IPS-18a (cell line): ENCODE data around the gene ZNF500.

ENCODE experiments used
- H3K27ac ChIP-seq: one replicate; pipeline ENCODE4 v1.5.1; 2013; ENCODE audit warnings: low read length
- H3K27me3 ChIP-seq: one replicate; pipeline ENCODE4 v1.6.1; 2013; ENCODE audit warnings: mild to moderate bottlenecking, low read length; ENCODE audit not compliant: control insufficient read depth, insufficient read depth
- H3K36me3 ChIP-seq: one replicate; pipeline ENCODE4 v1.6.1; 2013; ENCODE audit warnings: low read depth, low read length; ENCODE audit not compliant: control insufficient read depth
- H3K4me1 ChIP-seq: one replicate; pipeline ENCODE4 v1.6.1; 2013; ENCODE audit warnings: low read depth, low read length; ENCODE audit not compliant: control insufficient read depth
- H3K4me3 ChIP-seq: one replicate; pipeline ENCODE4 v1.5.1; 2013; ENCODE audit warnings: low read length
- H3K9ac ChIP-seq: one replicate; pipeline ENCODE4 v1.6.1; 2013; ENCODE audit warnings: mild to moderate bottlenecking, low read length, moderate library complexity
- H3K9me3 ChIP-seq: one replicate; pipeline ENCODE4 v1.6.1; 2013; ENCODE audit warnings: low read depth, low read length; ENCODE audit not compliant: control insufficient read depth

The ZNF500 gene

GRCh38 chr16:4765511-4766474 lies 1.2 kb downstream of the ZNF500 start:
- peak overlapping the region; percentile 73 for H3K9ac ChIP-seq
- peak overlapping the region; percentile 78 for H3K4me3 ChIP-seq
- no peaks in the 10 kb centered on the region for H3K27me3 ChIP-seq
- H3K4me1 ChIP-seq: peaks cover 8% of the 10 kb centered on the region
- H3K36me3 ChIP-seq: peaks cover 28% of the 10 kb centered on the region
- no peaks in the 10 kb centered on the region for H3K9me3 ChIP-seq
- H3K27ac ChIP-seq: no peak overlapping the region

GRCh38 chr16:4763791-4764190 lies 3.2 kb downstream of the ZNF500 start:
- peaks cover 4% of the 10 kb centered on the region for H3K4me1 ChIP-seq
- H3K27ac ChIP-seq: no peak overlapping the region
- no peaks in the 10 kb centered on the region for H3K9me3 ChIP-seq
- H3K4me3 ChIP-seq: no peak overlapping the region
- no peaks in the 10 kb centered on the region for H3K27me3 ChIP-seq
- peaks cover 43% of the 10 kb centered on the region for H3K36me3 ChIP-seq
- H3K9ac ChIP-seq: no peak overlapping the region

GRCh38 chr16:4762205-4762604 lies 4.8 kb downstream of the ZNF500 start:
- peaks cover 52% of the 10 kb centered on the region for H3K36me3 ChIP-seq

GRCh38 chr16:4760221-4760910 lies 6.6 kb downstream of the ZNF500 start:
- no peak overlapping the region for H3K27ac ChIP-seq
- no peak overlapping the region for H3K9ac ChIP-seq
- peaks cover 60% of the 10 kb centered on the region for H3K36me3 ChIP-seq
- H3K9me3 ChIP-seq: no peaks in the 10 kb centered on the region
- no peaks in the 10 kb centered on the region for H3K27me3 ChIP-seq
- H3K4me3 ChIP-seq: no peak overlapping the region
- no peaks in the 10 kb centered on the region for H3K4me1 ChIP-seq

More at GRCh38 chr16:4762205-4762604, 4.8 kb downstream of the ZNF500 start:
- Histone ChIP-seq H3K9me3 (no peaks in the 10 kb centered on the region), H3K27me3 (no peaks in the 10 kb centered on the region), H3K27ac (no peak overlapping the region), H3K9ac (no peak overlapping the region), H3K4me1 (peaks cover 4% of the 10 kb centered on the region), H3K4me3 (no peak overlapping the region)

- Histone ChIP-seq H3K27me3 (no peaks in the 10 kb centered on the region), H3K4me3 (no peak overlapping the region), H3K27ac (no peak overlapping the region), H3K36me3 (peaks cover 56% of the 10 kb centered on the region), H3K9me3 (no peaks in the 10 kb centered on the region), H3K4me1 (no peaks in the 10 kb centered on the region), H3K9ac (no peak overlapping the region)
Measured at GRCh38 chr16:4755687-4756086, 11.3 kb downstream of the ZNF500 start.

GRCh38 chr16:4754865-4755264 lies 12.1 kb downstream of the ZNF500 start:
- H3K27ac ChIP-seq: no peak overlapping the region
- H3K4me3 ChIP-seq: no peak overlapping the region
- H3K9ac ChIP-seq: no peak overlapping the region
- H3K9me3 ChIP-seq: no peaks in the 10 kb centered on the region
- no peaks in the 10 kb centered on the region for H3K4me1 ChIP-seq
- peaks cover 53% of the 10 kb centered on the region for H3K36me3 ChIP-seq
- no peaks in the 10 kb centered on the region for H3K27me3 ChIP-seq

- H3K9me3 ChIP-seq: no peaks in the 10 kb centered on the region
- H3K4me3 ChIP-seq: no peak overlapping the region
- H3K4me1 ChIP-seq: no peaks in the 10 kb centered on the region
- peaks cover 36% of the 10 kb centered on the region for H3K36me3 ChIP-seq
- no peaks in the 10 kb centered on the region for H3K27me3 ChIP-seq
- H3K9ac ChIP-seq: no peak overlapping the region
- no peak overlapping the region for H3K27ac ChIP-seq
Measured at GRCh38 chr16:4753227-4753626, 13.7 kb downstream of the ZNF500 start.

- H3K9ac ChIP-seq: no peak overlapping the region
- no peaks in the 10 kb centered on the region for H3K27me3 ChIP-seq
- H3K4me3 ChIP-seq: no peak overlapping the region
- H3K9me3 ChIP-seq: no peaks in the 10 kb centered on the region
- H3K27ac ChIP-seq: no peak overlapping the region
- peaks cover 33% of the 10 kb centered on the region for H3K36me3 ChIP-seq
- H3K4me1 ChIP-seq: no peaks in the 10 kb centered on the region
Measured at GRCh38 chr16:4752351-4753100, 14.4 kb downstream of the ZNF500 start.

- no peak overlapping the region for H3K27ac ChIP-seq
- H3K4me1 ChIP-seq: no peaks in the 10 kb centered on the region
- H3K36me3 ChIP-seq: peaks cover 29% of the 10 kb centered on the region
- no peaks in the 10 kb centered on the region for H3K9me3 ChIP-seq
- no peaks in the 10 kb centered on the region for H3K27me3 ChIP-seq
- H3K9ac ChIP-seq: no peak overlapping the region
- H3K4me3 ChIP-seq: no peak overlapping the region
Measured at GRCh38 chr16:4750896-4751295, 16.1 kb downstream of the ZNF500 start.

GRCh38 chr16:4749700-4750257 lies 17.2 kb downstream of the ZNF500 start:
- H3K27me3 ChIP-seq: no peaks in the 10 kb centered on the region
- H3K9ac ChIP-seq: no peak overlapping the region

More at GRCh38 chr16:4749700-4750257, 17.2 kb downstream of the ZNF500 start:
- Histone ChIP-seq H3K9me3 (no peaks in the 10 kb centered on the region), H3K36me3 (peaks cover 23% of the 10 kb centered on the region), H3K4me1 (peaks cover under 1% of the 10 kb centered on the region), H3K4me3 (no peak overlapping the region), H3K27ac (no peak overlapping the region)
